ENCODE results near the gene ZBTB43.

GRCh38 chr9:126804696-126805553 is at the start of gene ZBTB43:
- TF ChIP-seq POLR2A (IDR thresholded peaks at IDR 0.05) (peak; percentile 83 to 90), CTCF (IDR thresholded peaks at IDR 0.05) (peak in 1 of 6 experiments; percentile 1)

Data from Peyer's patch (tissue), 4 donors.